GM21390 (cell line): ENCODE results near the gene TRPC6.
"Not testable (repeated sequence)": the region's sequence is repeated elsewhere in the genome, so short reads cannot be mapped to it uniquely, and the experiment has no call there.

Experiments used
- ATAC-seq: cut with Tn5 transposase; IDR thresholded peaks from one replicate; pipeline ENCODE4 v1.9.1; 2021; ENCODE audit not compliant: unreplicated experiment

TRPC6 gene

GRCh38 chr11:101456812-101457211 is 127.0 kb downstream of the TRPC6 start:
- no peak for ATAC-seq

GRCh38 chr11:101453682-101454081 is 130.1 kb downstream of the TRPC6 start:
- no peak for ATAC-seq

DNA sequence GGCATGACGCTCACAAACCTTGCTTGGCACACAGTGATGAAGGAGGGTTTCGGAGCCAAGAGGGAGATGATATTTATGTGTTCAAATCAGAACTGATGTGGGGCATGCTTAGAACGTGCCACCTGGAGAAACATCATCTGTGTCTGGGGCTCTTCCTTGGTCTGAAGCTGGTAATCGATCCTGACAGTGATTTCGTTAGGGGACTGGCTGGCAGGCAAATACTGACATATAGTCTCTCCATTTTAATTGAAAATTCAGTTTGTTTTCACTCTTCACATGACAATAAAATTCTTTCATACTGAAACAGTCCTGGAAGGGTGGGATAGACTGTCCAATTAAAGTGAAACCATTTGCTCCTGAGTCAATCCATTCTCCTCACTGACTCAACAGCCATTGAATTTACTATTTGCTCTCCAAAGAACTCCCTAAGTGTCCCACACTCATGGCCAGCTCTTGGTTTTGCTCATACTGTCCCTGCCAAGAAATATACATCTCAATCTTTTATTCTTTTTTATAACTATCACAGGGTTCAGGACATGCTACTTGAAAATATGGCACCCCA is 134.8 kb downstream of the TRPC6 start:
- ATAC-seq = no peak

DNA sequence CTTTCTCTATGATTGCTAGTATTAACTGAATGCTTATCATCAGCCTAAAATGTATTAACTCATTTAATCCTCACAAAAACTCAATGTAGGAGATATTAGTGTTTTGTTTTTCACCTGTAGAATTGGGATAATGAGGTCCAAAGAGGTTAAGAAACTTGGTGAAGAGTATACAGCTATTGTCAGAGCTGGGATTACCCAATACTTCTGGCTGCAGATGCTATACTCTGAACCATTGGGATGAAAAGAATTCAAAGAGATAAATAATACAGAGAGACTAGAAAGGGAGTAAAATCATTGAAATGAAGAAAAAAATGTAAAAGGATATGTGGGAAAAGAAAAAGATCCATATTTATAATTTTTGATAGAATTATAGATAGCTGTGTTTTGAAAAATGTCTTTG is 137.1 kb downstream of the TRPC6 start:
- ATAC-seq = no peak

DNA sequence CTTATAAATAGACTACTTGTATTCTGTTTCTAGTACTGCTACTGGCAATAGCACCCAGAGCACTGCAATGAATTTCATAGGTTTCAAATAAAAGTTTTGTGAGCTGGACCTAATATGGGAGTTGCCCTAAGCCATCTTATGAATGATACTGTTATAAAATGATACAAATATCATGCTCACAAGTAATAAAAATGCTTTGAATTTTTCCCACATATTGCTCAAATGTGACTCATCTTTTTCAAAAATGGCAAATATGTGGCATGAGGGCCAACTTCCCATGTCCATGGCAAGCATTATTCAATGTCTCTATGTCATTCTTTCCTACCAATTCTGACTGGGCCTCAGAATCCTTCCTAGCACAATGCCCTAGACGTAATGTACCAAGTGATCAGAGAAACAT is 137.6 kb downstream of the TRPC6 start:
- ATAC-seq = no peak

DNA sequence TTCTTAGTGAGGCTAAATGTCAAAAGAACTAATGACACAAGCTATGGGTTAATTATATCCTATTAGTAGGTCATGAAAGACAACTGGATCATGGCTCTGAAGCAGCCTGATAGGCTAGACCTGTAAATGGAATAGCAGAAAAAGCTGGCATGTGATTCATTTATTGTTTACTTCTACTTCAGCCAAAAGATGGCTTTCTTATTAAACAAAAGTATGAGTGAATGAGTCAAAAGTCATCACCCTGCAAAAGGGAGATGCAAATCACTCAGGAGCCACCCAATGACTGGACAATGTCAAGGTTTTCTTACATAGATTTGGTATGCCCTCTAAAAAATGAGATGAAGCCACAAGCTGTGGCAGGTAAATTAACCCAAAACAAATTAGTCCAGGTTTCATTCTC is 138.0 kb downstream of the TRPC6 start:
- no peak for ATAC-seq

DNA sequence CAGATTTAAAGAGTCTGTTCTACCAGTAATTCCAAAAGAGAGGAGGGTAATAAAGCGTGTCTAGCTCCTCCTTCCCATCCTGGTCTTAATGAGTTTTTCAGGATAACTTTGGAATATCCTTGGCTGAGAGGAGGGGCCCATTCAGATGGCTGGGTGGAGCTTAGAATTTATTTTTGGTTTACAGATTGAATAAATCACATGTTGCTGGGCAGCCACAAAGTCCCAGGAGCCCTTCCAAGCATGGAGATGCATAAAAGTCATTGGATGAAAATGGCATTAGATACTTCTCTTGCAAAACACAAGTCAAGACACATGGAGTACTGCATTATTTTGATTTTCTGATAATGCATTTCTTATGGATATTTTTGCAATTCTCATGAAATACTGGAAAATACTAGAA is 139.0 kb downstream of the TRPC6 start:
- ATAC-seq = no peak

GRCh38 chr11:101444164-101444563 is 139.6 kb downstream of the TRPC6 start:
- no peak for ATAC-seq

- no peak for ATAC-seq
Observed at GRCh38 chr11:101442936-101443521, 140.8 kb downstream of the TRPC6 start.

GRCh38 chr11:101442171-101442570 is 141.6 kb downstream of the TRPC6 start:
- no peak for ATAC-seq

DNA sequence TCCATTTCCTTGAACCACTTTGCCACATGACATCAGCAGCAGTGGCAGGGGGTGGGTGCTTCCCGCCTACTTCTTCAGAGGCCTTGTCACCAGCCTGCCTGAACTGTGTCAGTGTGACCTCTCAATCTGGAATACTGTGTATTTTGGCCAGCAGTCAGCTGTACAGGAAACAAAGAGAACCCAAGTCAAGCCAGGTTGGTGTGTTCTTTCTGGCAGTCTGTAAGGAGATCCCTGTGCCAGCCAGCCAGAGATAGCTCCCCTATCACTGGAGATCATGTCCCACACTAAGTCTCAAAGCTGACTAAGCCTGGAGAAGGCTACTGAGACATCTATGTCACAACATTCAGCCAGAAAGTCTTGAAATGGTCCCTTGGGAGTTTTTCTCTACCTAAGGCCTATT is 142.1 kb downstream of the TRPC6 start:
- ATAC-seq = no peak

DNA sequence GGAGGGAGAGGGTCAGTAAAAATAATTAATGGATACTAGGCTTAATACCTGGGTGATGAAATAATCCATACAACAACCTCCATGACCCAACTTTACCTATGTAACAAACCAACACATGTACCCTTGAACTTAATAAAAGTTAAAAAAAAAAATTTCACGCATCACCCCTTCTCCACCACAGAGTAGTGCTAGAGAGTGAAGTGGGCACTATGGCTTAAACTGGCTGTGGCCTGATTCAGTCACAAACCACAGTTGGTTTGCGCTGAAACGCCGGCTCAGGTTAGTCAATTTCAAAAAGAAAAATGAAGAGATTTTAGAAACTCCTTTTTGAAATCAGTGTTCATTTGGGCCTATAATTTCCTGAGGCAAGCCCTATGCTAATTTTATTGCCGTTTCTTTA is 144.3 kb downstream of the TRPC6 start:
- no peak for ATAC-seq

- ATAC-seq = not testable (repeated sequence)
Observed at GRCh38 chr11:101438708-101439107, 145.1 kb downstream of the TRPC6 start.

DNA sequence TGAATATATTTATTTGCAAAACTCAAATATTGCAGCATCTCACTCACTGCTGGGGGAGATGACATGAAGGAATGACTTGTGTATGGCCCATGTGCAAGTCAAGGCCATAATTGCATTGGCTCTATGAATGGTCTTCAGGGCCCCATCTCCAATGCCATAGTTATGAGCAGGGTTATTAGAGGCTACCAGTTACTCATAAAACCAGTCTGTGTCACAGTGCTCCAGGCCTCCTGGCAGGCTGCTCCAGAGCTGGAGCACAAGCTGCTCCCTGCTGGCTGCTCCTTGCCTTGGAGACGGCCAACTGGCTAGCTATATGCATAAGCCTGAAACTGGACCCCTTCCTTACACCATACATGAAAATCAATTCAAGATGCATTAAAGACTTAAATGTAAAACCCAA is 145.7 kb downstream of the TRPC6 start:
- ATAC-seq = no peak

- ATAC-seq = peak; percentile 56
Observed at GRCh38 chr11:101436511-101437142, 147.2 kb downstream of the TRPC6 start.

GRCh38 chr11:101435408-101435973 is 148.3 kb downstream of the TRPC6 start:
- ATAC-seq = no peak

GRCh38 chr11:101434026-101434643 is 149.7 kb downstream of the TRPC6 start:
- no peak for ATAC-seq

DNA sequence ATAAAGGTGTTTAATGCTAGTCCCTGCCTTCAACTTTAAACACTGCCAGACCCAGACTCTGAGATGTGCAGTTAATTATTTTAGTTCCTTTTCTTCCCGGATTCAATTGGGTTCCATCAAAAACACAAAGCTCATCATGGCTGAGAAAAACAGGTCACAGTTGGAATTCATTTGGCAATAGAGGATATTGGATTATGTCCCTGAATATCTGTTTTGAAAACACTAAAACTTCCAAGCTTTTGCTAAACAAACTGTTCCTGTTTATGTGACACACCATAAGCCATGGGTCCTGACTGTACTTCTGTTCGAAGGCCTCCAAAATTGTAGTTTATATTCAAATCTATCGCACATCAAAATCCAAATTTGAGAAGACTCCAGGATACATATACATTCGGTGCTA is 150.7 kb downstream of the TRPC6 start:
- no peak for ATAC-seq

DNA sequence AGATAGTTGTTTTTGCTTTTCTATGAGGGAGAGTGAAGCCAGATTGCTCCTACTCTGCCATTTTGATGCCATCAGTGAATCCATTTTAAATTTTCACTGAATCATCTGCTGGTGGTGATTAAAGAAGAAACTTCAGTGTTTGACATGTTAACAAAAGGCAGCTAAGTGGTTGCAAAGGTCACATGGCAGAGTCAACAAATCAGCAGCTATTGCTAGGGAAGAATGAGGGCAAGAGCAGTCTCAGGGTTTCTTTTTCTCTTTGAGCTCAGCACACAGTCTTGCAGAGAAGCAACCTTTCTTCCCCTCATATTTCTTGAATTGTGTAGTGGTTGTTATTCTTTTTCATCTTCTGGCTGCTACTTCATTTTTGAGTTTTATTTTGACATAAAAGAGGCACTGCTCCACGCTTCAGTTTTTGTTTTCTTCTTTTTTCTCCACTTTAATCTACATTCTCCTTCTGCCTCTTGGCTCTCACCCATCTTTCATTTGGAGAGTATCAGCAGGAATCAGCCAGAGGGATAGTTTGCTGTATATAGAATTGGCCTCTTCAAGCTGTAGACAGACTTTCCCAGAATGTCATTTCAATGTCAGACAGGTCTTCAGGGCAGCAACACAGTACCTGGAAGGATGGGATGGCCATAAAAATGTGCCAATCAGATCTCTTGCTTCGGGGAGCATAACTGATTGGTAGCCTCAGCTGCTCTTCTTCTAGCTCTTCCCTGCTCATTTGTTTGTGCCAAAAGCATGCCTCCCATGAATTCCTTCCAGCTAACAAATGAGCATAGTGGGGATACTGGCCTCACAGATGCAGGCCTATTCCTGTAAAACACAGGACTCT is 153.9 kb downstream of the TRPC6 start:
- no peak for ATAC-seq

- ATAC-seq = no peak
Observed at GRCh38 chr11:101428918-101429317, 154.9 kb downstream of the TRPC6 start.

- no peak for ATAC-seq
Observed at GRCh38 chr11:101407324-101407723, 176.5 kb downstream of the TRPC6 start.
